Activated effector memory CD4-positive, alpha-beta T cell treated with anti-CD3 and anti-CD28 coated beads, Interleukin-2, amount 50 U/mL, for 16 hours (primary cell): Measurements from ENCODE around the gene AKNA.

Source experiments
- DNase-seq: peaks from one replicate; pipeline ENCODE4 v3.0.0-alpha.2; 2020

Gene AKNA

DNA sequence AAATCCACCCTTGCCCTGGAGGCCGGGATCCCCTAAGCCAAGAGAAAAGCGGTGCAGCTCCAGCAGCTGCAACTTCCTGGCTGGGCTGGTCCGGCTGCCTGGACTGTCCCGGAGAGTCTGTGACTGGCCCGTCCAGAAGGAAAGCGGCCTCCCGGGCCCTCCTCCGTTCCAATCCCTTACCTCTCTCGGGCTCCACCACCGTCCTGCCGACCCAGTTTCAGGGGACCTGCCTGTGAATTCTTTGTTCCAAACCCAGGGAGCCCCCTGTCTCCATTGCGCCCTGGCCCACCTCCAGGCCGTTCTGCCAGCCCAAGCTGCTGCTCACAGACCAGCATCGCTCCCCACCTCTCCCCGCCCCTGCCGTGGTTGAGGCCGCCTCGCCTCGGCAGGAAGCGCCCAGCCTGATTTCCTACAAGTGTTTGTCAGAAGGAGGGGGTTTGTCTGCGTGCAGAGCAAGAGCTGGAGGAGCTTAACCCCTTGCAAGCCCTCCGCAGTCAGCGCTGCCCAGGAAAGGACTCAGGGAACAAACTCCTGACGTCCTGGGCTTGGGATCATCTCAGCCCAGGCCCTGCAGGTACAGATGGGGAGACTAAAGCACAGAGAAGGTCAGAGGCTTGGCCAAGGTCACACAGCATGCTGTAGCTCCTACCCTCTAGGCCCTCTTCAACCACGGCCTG lies at the start of gene AKNA:
Gene AKNA, minus strand, starts transcription at position 303 of the 677 bp plus-strand sequence. CDS start 6,649 bp downstream, outside the sequence.
- DNase-seq = peak; percentile 93

GRCh38 chr9:114437401-114437893 lies 49.7 kb upstream of the AKNA start:
- no peak for DNase-seq

GRCh38 chr9:114434878-114435311 lies 47.1 kb upstream of the AKNA start:
- peak; percentile 50 for DNase-seq

DNA sequence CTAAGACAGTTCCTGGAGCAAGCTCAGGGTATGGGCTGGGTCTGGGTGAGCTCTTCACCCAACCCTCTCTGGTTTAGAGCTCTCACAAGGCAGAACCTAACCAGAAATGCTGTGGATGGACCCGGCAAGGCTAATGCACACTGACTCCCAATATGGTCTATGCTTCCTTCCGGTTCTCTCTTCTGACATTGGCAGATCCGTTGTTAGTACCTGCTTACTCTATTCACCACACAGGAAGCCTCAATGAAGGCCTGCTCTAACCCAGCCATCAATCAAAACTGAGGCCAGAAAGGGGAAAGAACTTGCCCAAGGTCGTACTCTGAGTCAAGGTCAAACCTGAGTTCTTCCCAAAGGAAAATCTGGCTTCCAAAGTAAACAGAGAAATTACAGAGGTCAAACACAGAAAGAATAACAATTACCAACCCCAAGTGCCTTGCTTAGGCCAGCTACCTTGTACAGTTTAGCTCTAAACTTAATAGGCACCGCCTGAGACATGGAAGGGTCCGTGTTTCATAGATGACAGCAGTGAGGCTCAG lies 46.0 kb upstream of the AKNA start:
- DNase-seq = peak; percentile 14

DNA sequence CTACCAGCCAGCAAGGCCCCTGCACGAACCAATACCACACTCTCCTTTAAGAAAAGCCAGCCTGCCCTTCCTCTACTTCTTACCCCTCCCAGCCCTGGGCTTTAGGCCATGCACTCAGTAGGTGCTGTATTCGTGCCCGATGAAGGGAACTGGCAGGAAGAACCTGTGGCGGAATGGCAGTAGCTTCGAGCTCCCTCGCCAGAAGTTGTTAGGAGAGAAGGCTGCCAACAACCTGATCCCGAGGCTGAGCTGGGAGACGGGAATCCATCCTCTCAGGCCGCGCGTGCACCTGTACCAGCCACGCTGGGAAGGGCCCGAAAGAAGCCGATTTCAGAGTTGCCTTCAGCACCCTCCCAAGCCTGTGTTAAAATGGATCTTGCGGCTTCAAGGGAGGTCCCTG lies 45.3 kb upstream of the AKNA start:
- peak; percentile 46 for DNase-seq

DNA sequence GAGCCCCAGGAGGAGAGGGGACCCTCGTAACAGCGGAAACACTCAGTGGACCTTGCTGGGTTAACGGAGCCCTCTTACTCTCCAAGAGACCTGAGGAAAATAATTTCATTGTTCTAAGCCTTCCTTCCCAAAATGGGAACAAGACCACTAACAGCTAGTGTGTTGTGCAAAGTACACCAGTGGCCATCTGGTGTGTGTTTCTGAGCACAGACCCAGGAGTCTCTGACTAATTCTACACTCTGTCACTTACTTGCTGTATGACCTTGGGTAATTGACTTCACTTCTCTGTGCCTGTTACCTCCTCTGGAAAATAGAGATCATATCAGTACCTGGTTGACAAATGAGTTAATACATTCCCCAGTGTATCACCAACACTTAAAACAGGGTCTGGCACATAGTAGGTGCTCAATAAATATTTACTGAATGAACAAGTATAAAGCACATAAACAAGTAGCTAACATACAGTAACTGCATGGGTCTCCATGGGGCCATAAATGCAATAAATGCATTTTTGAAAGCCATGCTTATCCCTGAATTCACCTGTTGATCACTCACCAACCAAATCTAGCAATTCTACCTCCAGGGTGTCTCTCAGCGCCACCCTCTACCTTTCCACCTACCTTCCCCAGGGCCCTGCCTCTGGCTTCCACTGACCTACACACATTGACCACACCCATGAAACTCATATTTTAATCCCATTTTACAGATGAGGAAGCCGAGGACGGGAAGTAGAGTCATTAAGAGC lies 44.7 kb upstream of the AKNA start:
- DNase-seq = peak; percentile 27

GRCh38 chr9:114431770-114432169 lies 44.0 kb upstream of the AKNA start:
- DNase-seq = peak; percentile 25

GRCh38 chr9:114431003-114431402 lies 43.2 kb upstream of the AKNA start:
- DNase-seq = peak; percentile 17

- DNase-seq = peak; percentile 33
Measured at GRCh38 chr9:114430457-114430856, 42.7 kb upstream of the AKNA start.

DNA sequence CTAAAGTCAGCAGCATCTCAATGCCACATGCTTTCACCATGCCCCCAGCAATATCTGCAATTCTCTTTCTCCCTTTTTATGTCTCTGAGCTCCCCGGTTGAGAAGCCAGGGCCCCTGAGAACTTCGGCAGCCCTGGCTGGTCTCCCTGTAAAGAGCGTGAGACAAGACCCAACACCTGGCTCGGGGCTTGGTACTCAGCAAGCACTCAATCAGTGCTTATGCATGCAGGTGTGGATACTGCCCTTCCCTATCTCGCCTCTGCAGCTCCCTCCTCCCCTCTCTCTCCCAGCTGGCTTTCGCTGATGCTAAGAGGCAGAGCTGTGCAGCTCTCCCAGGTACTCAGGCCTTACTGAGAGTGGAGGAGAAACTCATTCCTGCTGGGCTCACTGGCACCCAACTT lies 41.7 kb upstream of the AKNA start:
- peak; percentile 41 for DNase-seq

DNA sequence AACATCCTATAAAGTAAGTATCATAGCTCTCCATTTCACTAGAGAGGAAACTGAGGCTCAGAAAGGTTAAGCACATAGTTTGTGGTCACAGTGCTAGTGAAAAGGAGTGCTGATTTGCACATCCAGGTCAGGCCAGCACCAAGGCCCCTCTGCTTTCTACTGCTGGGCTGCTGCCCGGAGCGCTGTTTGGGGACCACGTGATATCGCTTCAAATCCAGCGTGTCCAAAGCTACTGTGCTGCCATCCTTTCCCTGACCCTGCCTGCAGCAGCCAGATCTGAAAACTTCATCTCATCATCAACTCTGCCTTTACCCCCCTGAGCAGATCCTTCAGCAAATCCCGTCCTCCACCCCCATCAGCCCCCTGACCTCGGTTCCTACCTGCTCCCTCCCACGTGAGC lies 40.7 kb upstream of the AKNA start:
- DNase-seq = peak; percentile 41

DNA sequence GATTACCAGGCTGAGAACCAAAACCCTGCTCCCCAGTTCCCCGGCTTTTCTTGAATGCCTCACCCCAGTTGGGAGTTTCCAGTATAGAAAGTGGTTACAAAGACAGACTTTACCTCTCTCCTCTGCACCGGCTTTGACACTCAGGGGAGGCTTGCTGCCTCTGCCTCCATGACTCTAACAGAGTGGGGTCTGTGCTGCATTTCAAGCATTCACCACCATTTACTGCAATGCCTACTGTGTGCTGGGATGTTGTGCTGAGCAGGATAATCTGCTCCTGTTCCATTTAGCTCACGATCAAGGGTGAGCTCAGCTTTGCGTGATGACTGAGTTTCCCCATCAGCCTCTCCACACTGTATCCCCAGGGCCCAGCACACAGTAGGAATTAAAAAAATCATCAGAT lies 39.9 kb upstream of the AKNA start:
- DNase-seq = no peak

- DNase-seq = no peak
Measured at GRCh38 chr9:114426046-114426948, 38.5 kb upstream of the AKNA start.

- no peak for DNase-seq
Measured at GRCh38 chr9:114425126-114425525, 37.3 kb upstream of the AKNA start.

DNA sequence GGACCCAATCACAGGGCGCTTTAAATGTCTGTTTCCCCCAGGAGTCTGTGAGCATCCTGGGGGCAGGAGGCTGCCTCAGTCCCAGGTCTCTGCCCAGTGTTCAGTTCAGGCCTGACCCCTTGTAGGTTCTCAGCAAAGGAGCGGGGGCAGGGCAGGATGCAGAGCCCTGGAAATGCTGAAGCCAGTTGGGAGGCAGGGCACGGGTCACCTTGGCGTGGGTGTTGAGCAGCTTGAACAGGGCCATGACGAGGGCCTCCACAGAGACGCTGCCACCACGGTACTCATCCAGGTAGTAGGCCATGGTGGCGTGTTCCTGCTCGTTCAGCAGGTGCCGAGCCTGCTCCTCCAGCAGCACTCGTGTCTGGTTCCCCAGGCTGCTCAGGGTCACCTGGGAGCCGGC lies 36.3 kb upstream of the AKNA start:
- peak; percentile 61 for DNase-seq

- DNase-seq = peak; percentile 49
Measured at GRCh38 chr9:114423181-114423580, 35.4 kb upstream of the AKNA start.

DNA sequence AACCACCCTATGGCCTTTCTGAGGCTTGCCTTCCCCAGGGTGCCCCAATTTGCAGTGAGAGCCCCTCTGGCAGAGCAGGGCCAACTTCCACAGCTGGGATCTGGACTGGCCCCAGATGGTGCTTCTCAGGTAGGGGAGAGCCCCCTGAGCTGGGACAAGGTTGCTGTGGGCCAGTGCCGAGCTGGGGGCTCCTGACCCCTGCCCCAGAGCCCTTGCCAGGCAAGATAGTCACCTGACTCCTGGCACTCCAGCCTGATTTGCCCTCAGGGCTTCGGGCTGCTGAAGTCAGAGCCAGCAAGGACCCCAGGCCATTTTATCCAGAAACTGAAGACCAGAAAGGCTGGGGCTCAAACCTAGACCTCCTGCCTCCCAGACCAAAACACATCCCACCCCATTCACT lies 33.4 kb upstream of the AKNA start:
- no peak for DNase-seq

DNA sequence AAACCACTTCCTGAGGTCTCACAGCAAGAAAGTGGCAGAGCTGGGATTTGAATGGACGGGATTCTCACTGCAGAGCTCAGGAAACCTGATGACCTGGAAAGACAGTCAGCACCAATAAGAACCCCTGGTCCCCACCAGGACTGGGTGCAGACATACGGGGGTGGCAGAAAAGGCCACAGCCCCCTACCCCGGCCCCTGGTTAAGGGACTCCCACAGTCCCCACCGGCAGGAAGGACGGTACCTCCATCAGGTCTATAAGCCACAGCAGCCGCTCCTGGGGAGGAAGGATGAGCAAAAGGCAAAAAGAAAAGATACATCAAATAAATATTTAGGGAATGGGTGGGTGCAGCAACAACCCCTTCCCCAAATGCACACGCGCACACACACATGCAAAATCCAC lies 32.0 kb upstream of the AKNA start:
- no peak for DNase-seq

DNA sequence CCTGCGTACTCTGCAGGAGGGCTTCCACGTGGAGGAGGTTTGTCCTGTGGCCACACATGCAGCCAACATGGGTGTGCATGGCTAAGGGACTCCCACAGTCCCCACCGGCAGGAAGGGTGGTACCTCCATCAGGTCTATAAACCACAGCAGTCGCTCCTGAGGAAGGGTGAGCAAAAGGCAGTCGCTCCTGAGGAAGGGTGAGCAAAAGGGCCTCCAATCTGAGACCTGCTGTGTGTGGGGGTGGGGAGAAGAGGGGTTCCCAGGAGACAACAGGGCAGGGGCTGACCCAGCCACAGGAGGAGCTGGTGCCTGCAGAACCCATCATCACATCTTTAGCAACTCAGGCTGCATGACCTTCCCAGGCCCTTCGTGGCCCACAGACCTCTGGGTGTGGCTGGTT lies 30.3 kb upstream of the AKNA start:
- DNase-seq = no peak

GRCh38 chr9:114417511-114417910 lies 29.7 kb upstream of the AKNA start:
- DNase-seq = no peak

- DNase-seq = no peak
Measured at GRCh38 chr9:114416906-114417305, 29.1 kb upstream of the AKNA start.

DNA sequence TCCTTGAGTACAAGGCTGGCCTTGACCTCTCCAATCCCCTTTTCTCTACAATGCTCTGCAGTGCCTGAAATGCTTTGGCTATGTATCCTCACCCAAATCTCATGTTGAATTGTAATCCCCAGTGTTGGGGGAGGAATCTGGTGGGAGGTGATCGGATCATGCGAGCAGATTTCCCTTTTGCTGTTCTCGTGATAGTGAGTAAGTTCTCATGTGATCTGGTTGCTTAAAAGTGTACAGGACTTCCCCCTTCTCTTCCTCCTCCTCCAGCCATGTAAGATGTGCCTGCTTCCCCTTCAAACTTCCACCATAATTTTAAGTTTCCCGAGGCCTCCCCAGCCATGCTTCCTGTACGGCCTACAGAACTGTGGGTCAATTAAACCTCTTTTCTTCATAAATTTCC lies 28.5 kb upstream of the AKNA start:
- DNase-seq = no peak

DNA sequence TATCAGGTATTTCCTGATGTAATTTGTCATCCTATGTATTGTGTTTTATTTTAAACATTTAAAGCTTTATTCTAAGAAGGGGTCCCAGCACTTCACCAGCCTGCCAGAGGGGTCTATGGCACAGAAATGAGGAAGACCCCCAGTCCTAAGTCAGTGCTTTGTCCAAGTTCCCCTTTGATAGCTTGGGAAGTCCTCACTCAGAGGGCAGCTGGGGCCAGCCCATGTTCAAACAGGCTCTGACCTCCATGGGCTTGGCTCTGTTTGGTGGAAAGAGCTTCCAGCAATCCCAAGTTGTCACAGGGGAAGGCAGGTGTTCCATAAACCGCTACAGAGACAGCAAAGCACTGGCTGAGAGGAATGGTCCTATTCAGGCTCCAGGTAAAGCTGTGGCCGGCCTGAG lies 26.6 kb upstream of the AKNA start:
- no peak for DNase-seq
